ENCODE data around the gene CTIF.

The CTIF gene

DNA sequence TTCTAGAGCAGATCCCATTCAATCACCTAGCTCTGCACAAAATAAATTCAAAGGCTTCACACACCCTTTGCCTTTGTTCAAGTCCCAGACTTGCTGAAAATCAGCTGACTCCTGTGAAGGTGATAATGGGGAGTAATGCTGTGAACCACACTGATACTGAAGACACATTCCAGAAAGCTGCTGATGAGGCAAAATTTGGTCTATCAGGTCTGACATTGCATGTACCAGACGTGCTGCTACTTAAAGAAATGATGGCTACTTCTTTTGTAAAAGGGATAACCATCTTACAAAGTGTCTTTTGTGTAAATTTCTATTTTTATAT lies 7.8 kb upstream of the CTIF start:
- no peak overlapping the region for H3K4me3 ChIP-seq (ENCODE audit: low read depth, low read length)
- no peak for DNase-seq (ENCODE audit: low read depth)

DNA sequence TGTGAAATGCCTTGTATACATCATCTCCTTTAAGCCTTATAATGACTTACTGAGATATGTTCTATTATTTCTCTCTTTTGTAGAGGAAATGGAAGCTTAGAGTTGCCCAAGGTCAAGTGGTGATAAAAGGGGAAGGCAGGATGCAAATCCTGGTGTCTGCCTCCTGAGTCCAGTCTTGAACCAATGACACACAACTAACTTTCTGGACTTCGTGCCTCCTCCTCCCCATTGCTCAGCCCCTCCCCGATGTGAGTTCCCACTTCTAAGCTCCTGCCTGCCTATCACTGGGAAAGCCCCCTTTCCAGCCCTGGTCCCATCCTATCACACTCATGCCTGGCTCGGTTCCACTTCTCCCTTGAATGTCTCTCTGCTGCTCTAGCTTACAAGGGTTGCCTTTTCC lies 6.9 kb upstream of the CTIF start:
- H3K4me3 ChIP-seq (ENCODE audit: low read depth, low read length), result no peak overlapping the region
- no peak for DNase-seq (ENCODE audit: low read depth)

GRCh38 chr18:48533340-48534070 lies 5.3 kb upstream of the CTIF start:
- DNase-seq (ENCODE audit: low read depth), result no peak

GRCh38 chr18:48534364-48534763 lies 4.5 kb upstream of the CTIF start:
- DNase-seq (ENCODE audit: low read depth), result peak; percentile 63
- no peak overlapping the region for H3K4me3 ChIP-seq (ENCODE audit: low read depth, low read length)

More at GRCh38 chr18:48533340-48534070, 5.3 kb upstream of the CTIF start:
- no peak overlapping the region for H3K4me3 ChIP-seq (ENCODE audit: low read depth, low read length)

- H3K4me3 ChIP-seq (ENCODE audit: low read depth, low read length), result no peak overlapping the region
- DNase-seq (ENCODE audit: low read depth), result no peak
Measured at GRCh38 chr18:48535956-48536355, 2.9 kb upstream of the CTIF start.

DNA sequence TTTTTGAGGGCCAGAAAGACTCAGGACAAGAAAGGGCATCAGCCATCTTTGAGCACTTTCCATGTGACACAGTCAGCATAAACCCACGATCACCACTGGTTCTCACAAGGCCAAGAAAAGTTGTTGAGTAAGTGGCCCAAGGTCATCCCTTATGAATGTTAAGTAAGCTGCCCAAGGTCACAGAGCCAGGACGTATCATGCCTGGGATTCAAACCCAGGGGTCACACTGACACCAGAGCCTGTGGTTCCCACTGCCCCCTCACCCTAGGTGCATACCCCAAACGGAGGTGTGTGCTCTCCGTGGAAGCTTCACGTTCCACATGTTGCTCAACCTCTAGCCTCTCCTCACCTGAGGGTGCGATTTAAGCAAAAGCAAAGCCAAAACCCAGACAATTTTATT lies 2.3 kb upstream of the CTIF start:
- no peak overlapping the region for H3K4me3 ChIP-seq (ENCODE audit: low read depth, low read length)
- no peak for DNase-seq (ENCODE audit: low read depth)

GRCh38 chr18:48539406-48540250 lies 797 bp downstream of the CTIF start:
- no peak for DNase-seq (ENCODE audit: low read depth)
- peak overlapping the region; percentile 80 for H3K4me3 ChIP-seq (ENCODE audit: low read depth, low read length)

- no peak for DNase-seq (ENCODE audit: low read depth)
Measured at GRCh38 chr18:48540251-48541025, 1.6 kb downstream of the CTIF start.

GRCh38 chr18:48541026-48541746 lies 2.4 kb downstream of the CTIF start:
- H3K4me3 ChIP-seq (ENCODE audit: low read depth, low read length), result peak overlapping the region; percentile 80
- DNase-seq (ENCODE audit: low read depth), result peak; percentile 39

More at GRCh38 chr18:48540251-48541025, 1.6 kb downstream of the CTIF start:
- peak overlapping the region; percentile 80 for H3K4me3 ChIP-seq (ENCODE audit: low read depth, low read length)

DNA sequence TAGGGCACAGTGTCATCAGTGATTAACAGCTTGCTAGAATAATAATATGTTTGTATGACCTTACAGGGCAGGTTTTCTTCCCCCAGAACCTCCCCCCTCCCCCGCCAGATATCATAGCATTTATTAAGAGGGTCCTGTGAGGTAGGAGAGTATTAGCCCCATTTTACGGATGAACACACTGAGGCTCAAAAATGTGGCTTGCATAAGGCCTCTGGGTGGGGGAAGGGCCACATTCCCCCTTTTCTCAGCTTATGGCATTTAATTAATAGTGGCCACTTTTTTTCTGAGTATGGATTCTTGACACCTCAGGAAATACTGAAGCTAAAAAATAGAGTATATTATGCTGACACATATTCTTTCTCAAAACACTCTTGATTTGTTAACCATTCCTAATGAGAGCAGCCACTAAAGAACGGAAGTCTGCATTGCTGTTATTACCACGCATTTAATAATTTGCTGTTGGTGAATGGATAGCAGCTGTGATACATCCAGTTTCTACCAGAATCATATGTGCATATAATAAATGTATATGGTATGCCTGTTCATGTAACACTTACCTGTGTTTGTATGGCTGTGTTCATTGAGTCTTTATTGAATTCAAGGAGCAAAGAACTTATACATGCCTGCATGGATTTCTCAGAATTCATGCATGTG lies 3.0 kb downstream of the CTIF start:
- peak overlapping the region; percentile 80 for H3K4me3 ChIP-seq (ENCODE audit: low read depth, low read length)
- no peak for DNase-seq (ENCODE audit: low read depth)

DNA sequence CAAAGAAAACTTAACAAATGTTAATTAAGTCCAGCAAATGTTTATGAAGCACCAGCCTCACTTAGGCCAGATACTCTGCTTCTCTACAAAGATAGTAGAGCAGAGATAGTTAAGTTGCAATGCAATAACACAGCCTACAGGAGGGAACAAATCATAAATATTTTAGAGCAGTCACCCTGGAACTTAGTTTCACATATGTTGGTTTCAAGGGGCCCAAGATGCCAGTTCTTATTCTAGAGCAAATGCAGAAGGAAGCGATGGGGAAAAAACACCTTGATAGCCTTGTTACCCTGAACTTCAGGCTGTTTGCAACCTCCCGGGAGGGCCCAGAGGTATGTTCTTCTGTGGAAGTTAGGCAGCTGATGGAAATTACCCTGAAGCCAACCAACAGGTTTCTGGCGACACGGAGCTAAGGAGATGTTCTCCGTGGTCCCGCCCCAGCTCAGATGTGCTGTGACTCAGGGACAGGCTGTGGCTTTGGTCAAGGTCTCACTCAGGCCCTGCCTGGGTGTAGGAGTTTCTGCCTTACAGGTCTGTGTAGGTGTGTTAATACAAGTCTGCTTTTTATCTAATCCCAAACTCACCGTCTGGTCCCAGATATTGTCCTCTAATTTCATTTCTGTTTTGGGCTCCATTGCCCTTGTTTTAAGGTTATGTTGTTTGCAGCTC lies 3.8 kb downstream of the CTIF start:
- DNase-seq (ENCODE audit: low read depth), result no peak
- no peak overlapping the region for H3K4me3 ChIP-seq (ENCODE audit: low read depth, low read length)

GRCh38 chr18:48543228-48543627 lies 4.4 kb downstream of the CTIF start:
- no peak overlapping the region for H3K4me3 ChIP-seq (ENCODE audit: low read depth, low read length)

DNA sequence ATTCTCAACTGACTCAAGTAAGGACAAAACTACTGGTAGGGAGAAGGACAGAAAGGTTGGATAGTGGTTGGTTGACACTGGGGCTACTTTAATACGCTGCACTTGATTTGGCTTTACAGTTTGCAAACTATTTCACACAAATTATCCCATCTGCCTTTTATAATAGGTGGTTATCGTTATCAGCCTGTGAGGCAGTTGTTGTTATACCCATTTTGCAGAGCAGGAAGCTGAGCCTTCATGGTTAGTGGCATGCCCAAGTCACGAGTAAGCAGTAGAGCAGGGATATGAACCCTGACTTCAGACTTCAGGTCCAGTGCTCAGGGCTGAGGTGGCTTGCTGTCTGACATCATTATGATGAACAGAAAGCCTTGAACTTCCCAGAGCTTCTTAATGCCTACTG lies 5.3 kb downstream of the CTIF start:
- no peak for DNase-seq (ENCODE audit: low read depth)
- H3K4me3 ChIP-seq (ENCODE audit: low read depth, low read length), result no peak overlapping the region

More at GRCh38 chr18:48543228-48543627, 4.4 kb downstream of the CTIF start:
- DNase-seq (ENCODE audit: low read depth), result no peak

DNA sequence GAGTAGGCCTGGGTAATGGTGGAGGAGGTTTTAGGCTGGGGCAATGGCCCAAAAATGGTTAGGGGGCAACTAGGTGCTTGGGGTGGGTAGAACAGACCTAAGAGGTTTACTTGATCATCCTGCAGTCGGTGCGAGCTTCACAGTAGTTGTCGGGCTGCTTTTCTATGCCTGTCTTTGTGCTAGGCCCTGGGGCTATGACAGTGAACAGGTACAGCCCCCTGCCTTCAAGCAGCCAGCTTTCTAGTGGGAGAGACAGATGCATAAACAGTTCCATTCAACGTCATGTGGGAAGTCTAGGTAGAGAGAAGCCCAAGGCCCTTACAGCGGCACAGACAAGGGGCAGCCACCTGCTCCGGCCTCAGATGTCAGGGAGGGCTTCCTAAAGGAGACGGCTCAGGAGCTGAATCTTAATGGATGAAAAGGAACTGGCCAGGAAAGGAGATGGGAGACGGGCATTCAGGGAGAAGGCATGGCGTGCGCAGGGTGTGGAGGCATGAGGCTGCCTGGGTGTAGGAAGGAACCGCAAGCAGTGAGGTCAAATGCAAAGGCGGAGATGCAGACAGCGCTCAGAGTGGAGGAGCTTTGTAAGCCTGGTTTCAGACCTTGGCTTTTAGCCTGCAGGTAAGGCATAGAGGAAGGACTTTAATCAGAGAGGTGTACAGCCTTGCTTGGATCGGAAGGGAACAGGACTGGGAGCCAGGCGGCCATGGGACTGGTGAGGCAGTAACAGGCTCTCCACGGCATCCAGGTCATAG lies 6.0 kb downstream of the CTIF start:
- H3K4me3 ChIP-seq (ENCODE audit: low read depth, low read length), result no peak overlapping the region
- DNase-seq (ENCODE audit: low read depth), result no peak

DNA sequence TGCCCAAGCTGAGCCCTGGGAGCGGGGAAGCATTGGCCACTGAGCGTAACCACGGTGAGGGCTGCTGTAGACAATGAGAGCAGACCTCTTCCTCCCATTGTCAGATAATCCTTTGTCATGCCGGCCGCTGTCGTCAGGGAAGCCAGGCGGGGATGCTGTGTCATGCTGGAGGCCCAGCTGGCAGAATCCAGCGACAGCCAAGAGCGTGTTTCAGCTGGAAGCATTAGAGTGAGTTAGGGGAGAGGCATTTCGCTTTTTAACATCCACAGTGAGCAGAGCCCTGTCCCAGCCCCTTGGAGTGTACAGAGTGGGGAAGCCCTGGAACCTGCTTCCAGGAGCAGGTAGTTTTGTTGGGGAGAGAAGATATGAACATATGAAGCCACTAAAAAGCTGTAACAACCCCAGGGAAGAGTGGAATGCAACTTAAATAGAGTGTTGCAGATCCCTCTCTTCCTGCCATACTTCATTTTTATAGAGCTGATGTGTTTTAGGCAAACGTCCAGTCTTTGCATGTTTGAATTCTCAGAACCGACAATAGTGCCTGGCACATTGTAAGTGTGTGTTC lies 7.0 kb downstream of the CTIF start:
- DNase-seq (ENCODE audit: low read depth), result no peak
- no peak overlapping the region for H3K4me3 ChIP-seq (ENCODE audit: low read depth, low read length)

GRCh38 chr18:48546396-48546795 lies 7.6 kb downstream of the CTIF start:
- DNase-seq (ENCODE audit: low read depth), result no peak
- H3K4me3 ChIP-seq (ENCODE audit: low read depth, low read length), result no peak overlapping the region

DNA sequence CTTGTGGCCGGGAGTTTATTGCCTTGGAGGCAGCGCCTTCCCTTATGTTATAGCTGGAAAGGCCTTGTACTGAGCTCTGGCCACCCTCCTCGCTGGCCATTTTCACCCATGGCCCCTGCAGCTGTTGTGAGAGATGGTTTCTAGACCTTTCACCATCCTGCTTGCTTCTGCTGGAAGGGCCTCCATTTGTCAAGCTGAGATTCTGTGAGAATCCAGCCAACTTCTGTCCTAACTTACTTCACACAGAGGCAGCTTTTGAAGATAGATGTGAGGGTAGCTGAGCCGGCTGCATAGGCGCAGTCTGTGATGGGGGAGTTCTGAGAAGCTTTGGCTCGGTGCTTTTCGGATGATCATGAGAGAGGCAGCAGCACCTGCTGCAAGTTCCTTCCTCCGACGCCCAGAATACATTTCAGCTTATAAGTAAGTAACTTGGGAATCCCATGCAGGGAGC lies 8.7 kb downstream of the CTIF start:
- no peak for DNase-seq (ENCODE audit: low read depth)
- H3K4me3 ChIP-seq (ENCODE audit: low read depth, low read length), result no peak overlapping the region

Measured in skeletal muscle cell (primary cell).